ENCODE results near the gene GCNT2.

DNA sequence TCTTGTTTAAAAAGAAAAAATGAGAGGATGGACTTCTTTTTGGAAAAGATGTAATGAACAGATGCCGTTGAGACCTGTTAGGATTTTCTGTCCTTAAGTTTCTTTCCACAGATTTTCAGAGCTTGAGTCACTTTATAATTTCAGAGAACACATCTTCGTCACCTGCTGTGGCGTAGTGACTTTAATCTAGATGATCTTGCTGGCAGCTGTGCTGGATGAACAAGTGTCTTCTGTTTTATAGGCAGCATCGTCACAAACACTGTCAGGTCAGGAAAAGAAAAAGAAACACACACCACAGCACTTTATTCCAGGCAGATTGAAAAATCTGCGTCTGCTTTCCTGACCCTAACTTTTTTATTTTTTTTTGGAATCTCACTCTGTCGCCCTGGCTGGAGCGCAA lies 35.7 kb upstream of the GCNT2 start:
- TF ChIP-seq, protein P1, sequence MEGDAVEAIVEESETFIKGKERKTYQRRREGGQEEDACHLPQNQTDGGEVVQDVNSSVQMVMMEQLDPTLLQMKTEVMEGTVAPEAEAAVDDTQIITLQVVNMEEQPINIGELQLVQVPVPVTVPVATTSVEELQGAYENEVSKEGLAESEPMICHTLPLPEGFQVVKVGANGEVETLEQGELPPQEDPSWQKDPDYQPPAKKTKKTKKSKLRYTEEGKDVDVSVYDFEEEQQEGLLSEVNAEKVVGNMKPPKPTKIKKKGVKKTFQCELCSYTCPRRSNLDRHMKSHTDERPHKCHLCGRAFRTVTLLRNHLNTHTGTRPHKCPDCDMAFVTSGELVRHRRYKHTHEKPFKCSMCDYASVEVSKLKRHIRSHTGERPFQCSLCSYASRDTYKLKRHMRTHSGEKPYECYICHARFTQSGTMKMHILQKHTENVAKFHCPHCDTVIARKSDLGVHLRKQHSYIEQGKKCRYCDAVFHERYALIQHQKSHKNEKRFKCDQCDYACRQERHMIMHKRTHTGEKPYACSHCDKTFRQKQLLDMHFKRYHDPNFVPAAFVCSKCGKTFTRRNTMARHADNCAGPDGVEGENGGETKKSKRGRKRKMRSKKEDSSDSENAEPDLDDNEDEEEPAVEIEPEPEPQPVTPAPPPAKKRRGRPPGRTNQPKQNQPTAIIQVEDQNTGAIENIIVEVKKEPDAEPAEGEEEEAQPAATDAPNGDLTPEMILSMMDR (IDR thresholded peaks at IDR 0.05; ENCODE audit: low read length) = no peak
- TF ChIP-seq EZH2 (IDR thresholded peaks at IDR 0.05; ENCODE audit: borderline replicate concordance, low read length) = no peak
